Measurements from ENCODE around the gene BPIFB1. TPM values are rescaled to one million over a fixed set of nuclear protein-coding genes. Genes with fewer than 3 reads are reported as not detected.

Gene BPIFB1
- total and polyA plus RNA-seq, 9 donors, result 0.15 TPM; not detected in 8

DNA sequence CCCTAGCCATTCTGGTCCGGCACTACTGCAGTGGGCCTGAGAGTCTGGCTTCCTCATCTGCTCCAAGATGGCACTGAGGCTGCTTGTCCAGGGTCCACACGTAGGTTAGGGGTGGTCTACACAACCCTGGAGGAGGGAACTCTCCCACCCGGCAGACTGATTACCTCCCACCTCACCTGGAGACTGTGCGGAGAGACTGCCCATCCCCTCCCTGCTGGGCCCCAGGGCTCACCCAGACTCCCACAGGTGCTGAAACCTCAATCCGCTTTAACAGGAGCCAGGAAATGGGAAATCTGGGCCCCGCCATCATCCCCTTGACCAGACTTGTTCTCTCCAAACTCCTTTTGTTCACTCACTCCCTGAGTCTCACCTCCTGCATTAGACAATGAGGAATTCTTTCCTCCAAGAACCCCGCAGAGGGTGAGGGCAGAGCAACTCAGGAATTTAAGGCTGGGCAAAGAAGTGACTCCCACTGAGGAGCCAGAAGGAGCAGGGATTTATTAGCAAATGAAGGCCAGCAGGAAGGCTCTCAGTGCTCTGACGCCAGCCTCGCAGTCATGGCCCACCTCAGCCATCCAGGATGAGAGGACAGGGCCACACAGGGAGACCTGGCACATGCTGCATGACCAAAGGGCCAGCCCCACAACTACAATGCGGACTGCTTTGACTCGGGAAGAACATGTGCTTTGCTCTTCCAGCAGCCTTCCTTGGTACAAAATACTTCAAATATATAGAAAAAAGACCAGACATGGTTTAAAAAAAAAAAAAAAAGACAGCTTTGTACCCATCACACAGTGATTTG, 65.3 kb downstream of the BPIFB1 start:
- intact Hi-C loops (cut with DNase I), result no loop called here
- no peak for DNase-seq
- Histone ChIP-seq H3K4me1 (ENCODE audit: insufficient read depth) (no peaks in the 10 kb centered on the region), H3K9me3 (no peaks in the 10 kb centered on the region), H3K27me3 (no peaks in the 10 kb centered on the region), H3K27ac (no peak overlapping the region), H3K4me3 (no peak overlapping the region), H3K36me3 (no peaks in the 10 kb centered on the region)
- TF ChIP-seq, protein P1, sequence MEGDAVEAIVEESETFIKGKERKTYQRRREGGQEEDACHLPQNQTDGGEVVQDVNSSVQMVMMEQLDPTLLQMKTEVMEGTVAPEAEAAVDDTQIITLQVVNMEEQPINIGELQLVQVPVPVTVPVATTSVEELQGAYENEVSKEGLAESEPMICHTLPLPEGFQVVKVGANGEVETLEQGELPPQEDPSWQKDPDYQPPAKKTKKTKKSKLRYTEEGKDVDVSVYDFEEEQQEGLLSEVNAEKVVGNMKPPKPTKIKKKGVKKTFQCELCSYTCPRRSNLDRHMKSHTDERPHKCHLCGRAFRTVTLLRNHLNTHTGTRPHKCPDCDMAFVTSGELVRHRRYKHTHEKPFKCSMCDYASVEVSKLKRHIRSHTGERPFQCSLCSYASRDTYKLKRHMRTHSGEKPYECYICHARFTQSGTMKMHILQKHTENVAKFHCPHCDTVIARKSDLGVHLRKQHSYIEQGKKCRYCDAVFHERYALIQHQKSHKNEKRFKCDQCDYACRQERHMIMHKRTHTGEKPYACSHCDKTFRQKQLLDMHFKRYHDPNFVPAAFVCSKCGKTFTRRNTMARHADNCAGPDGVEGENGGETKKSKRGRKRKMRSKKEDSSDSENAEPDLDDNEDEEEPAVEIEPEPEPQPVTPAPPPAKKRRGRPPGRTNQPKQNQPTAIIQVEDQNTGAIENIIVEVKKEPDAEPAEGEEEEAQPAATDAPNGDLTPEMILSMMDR (IDR thresholded peaks at IDR 0.05), result no peak
- TF ChIP-seq EP300 (IDR thresholded peaks at IDR 0.05) (no peak), POLR2A (IDR thresholded peaks at IDR 0.05) (no peak)
- 71 to 75% (median 73%) methylated on average over 11 of the region's 11 CpGs for WGBS, 3 donors

- Histone ChIP-seq H3K4me1 (ENCODE audit: insufficient read depth) (no peaks in the 10 kb centered on the region), H3K27me3 (no peaks in the 10 kb centered on the region), H3K36me3 (no peaks in the 10 kb centered on the region), H3K9me3 (no peaks in the 10 kb centered on the region), H3K27ac (no peak overlapping the region), H3K4me3 (no peak overlapping the region)
- TF ChIP-seq, protein P1 (IDR thresholded peaks at IDR 0.05), result no peak
- TF ChIP-seq POLR2A (IDR thresholded peaks at IDR 0.05), result no peak
- TF ChIP-seq EP300 (IDR thresholded peaks at IDR 0.05), result no peak
- WGBS, 3 donors, result 92 to 96% (median 93%) methylated on average over 8 of the region's 8 CpGs
- intact Hi-C loops (cut with DNase I), result no loop called here
- no peak for DNase-seq
Measured at GRCh38 chr20:33349493-33349892, 66.5 kb downstream of the BPIFB1 start.

DNA sequence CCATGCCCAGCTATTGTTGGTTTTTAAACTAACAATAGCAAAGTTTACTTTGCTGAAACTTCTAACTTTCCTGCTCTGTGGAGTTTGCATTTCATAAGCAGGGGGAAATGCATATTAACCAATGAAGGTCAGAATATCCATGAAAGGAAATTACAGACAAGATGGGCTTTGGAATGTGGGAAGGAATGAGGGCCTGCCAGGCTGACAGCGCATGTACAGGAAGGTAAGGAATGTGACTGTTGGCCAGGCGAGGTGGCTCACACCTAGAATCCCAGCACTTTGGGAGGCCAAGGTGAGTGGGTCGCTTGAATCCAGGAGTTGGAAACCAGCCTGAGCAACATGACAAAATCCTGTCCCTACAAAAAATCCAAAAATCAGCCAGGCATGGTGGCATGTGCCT, 68.7 kb downstream of the BPIFB1 start:
- H3K4me3 ChIP-seq, result no peak overlapping the region
- no peaks in the 10 kb centered on the region for H3K27me3 ChIP-seq
- WGBS, 3 donors, result 53 to 84% (median 76%) methylated on average over 3 of the region's 3 CpGs
- no peak for DNase-seq
- no peak overlapping the region for H3K27ac ChIP-seq
- no peaks in the 10 kb centered on the region for H3K36me3 ChIP-seq
- no peaks in the 10 kb centered on the region for H3K4me1 ChIP-seq (ENCODE audit: insufficient read depth)
- H3K9me3 ChIP-seq, result no peaks in the 10 kb centered on the region
- intact Hi-C loops (cut with DNase I), result no loop called here
- TF ChIP-seq EP300 (IDR thresholded peaks at IDR 0.05) (no peak), POLR2A (IDR thresholded peaks at IDR 0.05) (no peak)
- TF ChIP-seq, protein P1 (IDR thresholded peaks at IDR 0.05), result no peak

DNA sequence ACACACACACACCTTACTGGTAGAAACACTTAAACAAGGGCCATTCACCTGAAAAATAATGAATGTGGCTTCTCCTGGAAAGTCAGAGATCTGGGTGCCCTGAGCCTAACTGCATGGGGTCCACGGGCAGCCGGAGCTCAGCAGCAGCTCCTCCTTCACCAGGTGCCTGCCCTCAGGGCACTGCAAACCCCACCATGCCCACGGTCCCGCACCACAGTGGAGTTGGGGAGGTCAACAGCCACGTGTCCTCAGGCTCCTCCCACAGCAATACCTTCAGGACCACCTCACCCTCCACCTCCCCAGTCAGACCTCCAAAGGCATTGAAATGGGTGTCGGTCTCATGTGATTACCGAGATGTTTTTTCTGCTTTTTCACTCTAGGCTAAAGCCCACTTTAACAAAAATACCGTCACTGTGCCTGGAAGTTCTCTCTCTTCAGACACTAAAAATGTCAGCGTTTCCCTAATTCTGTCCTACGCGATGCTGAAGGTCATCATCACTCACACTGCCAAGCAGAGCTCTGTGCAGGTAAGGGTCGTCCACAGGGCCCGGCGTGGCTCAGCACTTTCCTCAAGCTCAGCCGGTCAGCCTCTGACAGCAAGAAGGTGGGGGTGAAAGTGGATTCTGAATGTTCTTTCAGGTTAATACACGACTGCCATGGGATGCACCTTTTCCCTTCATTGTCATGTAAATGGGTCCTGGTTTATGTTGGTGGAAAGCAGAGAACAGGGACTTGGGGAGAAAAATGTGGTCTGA, 69.4 kb downstream of the BPIFB1 start:
- Histone ChIP-seq H3K27me3 (no peaks in the 10 kb centered on the region), H3K9me3 (no peaks in the 10 kb centered on the region), H3K27ac (no peak overlapping the region), H3K4me1 (ENCODE audit: insufficient read depth) (no peaks in the 10 kb centered on the region), H3K4me3 (no peak overlapping the region), H3K36me3 (no peaks in the 10 kb centered on the region)
- intact Hi-C loops (cut with DNase I), result no loop called here
- TF ChIP-seq, protein P1 (IDR thresholded peaks at IDR 0.05), result no peak
- TF ChIP-seq EP300 (IDR thresholded peaks at IDR 0.05) (no peak), POLR2A (IDR thresholded peaks at IDR 0.05) (no peak)
- 69 to 76% (median 73%) methylated on average over 16 of the region's 16 CpGs for WGBS, 3 donors
- DNase-seq, result no peak

Measured in ovary (tissue), 9 donors.